ENCODE measurements around the gene PRKCB.
"Not testable (repeated sequence)": the region's sequence is repeated elsewhere in the genome, so short reads cannot be mapped to it uniquely, and the experiment has no call there.

Gene PRKCB

DNA sequence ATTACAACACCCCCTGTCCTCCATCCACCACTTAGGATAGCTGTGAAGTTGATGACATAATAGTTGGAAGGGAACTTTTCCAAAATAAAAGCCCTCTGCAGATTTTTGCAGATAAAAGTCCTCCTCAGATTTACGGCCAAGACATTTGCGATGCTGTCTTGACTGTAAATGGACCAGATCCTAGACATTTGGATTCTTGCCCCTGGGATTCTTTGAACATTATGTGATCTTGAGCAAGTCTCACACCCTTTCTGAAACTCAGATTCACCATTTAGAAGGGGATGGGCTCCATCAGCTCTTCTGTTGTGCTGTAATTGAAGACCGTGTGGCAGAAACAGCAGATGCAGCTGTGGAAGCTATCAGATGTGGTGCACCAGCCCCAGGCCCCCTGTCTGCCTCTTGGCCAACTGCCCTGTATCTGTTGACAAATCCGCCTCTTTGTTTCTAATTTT, 266.5 kb downstream of the PRKCB start:
- DNase-seq = no peak

DNA sequence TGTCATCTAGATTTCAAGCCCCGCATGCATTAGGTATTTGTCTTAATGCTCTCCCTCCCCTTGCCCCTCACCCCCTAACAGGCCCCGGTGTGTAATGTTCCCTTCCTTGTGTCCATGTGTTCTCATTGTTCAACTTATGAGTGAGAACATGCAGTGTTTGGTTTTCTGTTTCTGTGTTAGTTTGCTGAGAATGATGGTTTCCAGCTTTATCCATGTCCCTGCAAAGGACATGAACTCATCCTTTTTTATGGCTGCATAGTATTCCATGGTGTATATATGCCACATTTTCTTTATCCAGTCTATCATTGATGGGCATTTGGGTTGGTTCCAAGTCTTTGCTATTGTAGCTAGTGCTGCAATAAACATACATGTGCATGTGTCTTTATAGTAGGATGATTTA, 269.7 kb downstream of the PRKCB start:
- DNase-seq = not testable (repeated sequence)

DNA sequence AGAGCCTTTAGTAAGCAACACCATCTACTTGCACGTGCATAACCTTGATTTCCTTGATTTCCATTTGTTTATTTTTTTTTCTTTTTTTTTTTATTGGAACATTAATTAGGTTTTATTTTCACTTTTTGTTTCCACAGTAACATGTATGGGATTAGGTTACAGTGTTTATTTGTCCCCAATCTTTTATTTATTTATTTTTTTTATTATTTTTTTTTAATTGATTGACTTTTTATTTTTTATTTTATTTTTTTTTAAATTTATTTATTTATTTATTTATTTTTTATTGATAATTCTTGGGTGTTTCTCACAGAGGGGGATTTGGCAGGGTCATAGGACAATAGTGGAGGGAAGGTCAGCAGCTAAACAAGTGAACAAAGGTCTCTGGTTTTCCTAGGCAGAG, 272.3 kb downstream of the PRKCB start:
- DNase-seq = not testable (repeated sequence)

DNA sequence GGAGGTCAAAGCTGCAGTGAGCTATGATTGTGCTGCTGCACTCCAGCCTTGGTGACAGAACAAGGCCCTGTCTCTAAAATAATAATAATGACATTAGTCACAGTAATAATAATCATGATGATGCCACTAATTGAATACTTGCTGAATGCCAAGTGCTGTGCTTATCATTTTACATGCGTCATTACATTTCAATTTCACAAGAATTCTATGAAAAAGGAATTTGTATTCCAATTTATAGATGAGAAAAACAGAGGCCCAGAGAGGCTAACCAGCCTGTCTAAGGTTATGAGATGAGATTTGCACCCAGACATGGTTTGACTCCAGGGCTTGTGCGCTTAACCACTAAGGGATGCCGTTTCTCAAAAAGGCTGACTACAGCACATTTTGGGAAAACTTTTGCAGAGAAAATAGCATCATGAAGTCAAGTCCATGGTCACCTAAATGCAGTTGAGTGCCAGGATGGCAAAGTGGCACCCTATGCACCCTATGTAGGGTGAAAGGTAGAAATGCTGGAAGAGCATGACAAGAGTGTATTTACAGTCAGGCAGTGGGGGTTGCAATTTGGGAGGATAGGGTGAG, 276.0 kb downstream of the PRKCB start:
- DNase-seq = no peak

DNA sequence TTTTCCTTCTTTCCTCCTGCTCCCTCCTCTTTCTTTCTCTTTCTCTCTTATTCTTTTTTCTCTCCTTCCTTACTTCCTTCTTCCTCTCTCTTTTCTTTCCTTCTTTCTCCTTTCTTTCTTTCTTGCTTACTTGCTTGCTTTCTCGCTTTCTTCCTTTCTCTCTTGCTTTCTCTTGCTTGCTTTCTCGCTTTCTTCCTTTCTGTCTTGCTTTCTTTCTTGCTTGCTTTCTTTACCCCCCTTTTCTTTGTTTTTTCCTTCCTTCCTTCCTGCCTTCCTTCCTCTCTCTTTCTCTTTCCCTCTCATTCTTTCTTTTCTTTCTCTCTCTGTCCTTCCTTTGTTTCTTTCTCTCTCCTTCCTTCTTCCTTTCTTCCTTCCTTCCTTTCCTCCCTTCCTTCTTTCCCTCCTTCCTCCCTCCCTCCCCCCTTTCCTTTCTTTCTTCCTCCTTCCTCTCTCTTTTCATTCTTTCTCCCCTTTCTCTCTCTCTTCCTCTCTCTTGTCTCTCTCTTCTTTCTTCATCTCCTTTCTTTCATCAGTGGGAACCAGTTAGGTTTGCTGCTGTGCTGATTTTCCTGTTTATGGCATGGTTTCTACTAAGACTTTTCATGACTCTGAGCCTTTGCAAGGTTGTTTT, 277.4 kb downstream of the PRKCB start:
- no peak for DNase-seq

DNA sequence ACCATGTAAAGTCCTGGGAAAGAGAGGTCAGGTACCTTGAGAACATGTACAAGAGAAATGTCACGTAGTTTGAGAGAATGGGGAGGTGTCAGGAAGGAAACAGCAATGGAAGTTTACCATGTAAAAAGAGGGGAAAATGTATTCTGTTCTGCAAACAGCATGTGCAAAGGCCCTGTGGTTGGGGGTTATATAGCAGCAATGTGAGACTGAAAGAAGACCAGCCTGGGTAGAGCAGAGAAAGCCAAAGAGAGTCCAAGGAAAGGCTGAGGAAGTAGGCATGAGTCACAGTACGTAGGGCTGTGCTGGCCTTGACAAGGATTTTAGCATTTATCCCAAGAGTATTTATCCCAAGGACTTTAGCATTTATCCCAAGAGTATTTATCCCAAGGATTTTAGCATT, 279.1 kb downstream of the PRKCB start:
- DNase-seq = no peak

DNA sequence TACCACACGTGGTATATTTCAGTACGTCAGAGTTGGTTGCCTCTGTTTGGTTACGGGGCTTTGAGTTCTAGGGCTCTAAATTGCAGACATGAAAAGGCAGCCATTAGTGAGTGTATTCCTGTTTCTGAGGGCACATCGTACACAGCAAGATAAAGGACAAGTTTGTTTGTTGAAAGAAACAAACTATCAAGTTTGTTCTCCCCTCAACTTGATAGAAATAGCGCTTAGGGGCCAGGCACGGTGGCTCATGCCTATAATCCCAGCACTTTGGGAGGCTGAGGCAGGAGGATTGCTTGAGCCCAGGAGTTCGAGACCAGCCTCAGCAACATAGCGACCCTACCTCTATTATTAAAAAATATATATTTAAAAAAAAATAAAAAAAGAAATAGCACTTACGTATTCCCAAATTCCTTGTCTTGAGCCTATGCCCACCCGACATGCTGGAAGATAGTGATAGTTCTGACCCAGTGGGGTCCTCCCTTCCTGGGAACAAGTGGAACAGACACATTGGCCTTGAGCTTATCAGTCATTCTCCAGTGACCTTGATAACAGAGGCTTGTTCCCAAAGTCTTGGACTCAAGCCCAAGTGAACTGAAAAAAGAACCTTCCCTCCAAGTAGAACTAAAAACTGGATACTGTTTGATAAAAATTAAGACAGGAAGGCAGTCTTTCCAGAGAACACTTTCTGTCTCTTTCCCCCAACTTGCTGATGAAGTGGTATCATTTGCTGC, 280.4 kb downstream of the PRKCB start:
- DNase-seq = no peak

DNA sequence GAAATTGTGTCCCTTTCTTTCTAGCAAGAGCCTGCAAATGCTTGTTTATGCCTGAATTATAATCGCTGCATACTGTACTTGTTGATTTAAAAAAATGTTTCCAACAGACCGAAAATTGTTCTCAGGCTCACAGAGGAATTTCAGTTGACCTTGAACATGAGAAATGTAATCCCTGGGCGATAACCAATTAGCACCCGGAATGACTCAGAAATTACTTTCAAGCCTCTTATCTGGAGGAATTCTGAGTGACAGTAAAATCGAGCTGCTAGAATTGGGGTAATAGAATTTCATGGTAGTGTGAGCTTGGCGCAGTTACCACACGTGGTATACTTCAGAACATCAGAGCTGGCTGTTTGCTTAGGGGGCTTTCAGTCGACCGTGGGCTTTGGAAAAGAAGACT, 281.2 kb downstream of the PRKCB start:
- no peak for DNase-seq

DNA sequence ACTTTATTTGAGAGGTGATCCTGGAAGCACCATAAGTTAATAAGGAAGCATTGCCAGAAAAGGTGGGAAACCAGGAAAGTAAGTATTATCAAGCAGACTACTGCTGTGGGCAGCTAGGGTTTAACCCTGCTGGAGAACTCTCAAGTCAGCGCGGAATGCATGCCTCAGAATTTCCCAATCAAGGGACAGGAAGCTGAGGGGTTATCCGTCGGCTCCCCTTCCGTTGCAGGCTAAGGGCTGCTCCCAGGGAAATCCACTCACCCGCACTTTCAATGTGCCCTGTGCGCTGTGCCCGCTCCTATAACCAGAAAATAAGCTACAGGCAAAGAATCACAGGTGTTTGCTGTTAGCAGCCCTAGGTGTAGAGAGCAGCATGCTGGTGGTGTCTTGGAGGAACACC, 281.9 kb downstream of the PRKCB start:
- no peak for DNase-seq

DNA sequence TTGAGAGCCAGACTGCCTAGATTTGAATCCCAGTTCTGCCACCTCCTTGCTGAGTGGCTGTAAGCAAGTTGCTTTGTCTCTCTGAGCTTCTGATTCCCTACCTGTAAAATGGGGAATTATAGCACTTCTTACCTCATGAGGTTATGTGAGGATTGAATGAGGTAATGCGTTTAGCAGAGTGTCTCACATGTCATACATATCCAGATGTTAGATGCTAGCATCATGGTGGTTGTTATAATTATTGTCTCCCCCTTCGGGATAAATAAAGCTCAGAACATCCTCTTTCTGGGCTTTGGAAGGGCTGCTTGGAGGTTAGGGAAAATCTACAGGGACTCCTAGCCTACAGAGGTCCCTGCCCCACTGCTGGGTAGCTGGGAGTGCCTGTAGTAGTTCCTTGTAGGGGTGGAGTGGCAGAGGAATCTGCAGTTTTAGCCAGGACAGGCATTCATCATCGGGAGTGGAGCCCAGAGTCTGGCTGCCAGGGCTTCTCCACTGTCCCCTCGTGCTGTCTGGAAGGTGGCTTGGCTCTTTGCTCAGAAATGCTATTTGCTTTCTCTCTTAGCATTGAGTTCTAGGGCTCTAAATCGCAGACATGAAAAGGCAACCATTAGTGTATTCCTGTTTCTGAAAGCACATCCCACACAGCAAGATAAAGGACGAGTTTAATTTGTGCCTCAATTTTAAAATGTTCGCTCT, 282.5 kb downstream of the PRKCB start:
- no peak for DNase-seq

DNA sequence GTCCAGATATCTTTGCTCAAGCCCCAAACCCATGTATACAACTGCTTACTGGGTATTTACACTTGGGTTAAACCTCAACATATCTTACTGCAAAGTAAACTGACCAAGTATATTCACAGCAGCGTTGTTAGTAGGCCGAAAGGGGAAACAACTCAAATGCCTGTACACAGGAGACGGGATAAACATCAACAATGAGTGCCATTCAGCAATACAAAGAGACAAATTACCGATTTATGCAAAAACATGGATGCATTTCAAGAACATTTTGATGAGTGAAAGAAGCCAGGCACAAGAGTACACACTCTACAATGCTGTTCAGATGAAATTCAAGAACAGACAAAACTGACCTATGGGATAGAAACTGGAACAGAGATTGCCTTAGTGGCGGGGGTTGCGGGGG, 284.0 kb downstream of the PRKCB start:
- DNase-seq = no peak

DNA sequence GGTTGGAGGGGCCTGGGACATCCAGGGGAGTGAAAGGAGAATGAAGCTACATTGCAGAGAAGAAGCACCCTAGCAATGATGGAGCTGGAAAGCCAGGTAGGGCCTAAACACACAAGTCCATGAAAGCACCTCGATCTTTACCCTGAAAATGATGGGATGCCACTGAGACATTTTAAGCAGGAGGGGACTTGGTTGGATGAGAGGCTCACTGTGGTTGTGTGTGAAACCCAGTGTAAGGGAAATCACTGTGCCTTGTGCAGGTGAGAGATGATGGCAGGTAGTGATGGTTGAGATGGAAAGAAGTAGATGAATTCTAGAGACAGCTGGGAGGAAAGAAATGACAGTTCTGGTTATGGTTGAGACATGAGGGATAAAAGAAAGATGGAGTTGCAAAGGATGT, 287.5 kb downstream of the PRKCB start:
- DNase-seq = no peak

DNA sequence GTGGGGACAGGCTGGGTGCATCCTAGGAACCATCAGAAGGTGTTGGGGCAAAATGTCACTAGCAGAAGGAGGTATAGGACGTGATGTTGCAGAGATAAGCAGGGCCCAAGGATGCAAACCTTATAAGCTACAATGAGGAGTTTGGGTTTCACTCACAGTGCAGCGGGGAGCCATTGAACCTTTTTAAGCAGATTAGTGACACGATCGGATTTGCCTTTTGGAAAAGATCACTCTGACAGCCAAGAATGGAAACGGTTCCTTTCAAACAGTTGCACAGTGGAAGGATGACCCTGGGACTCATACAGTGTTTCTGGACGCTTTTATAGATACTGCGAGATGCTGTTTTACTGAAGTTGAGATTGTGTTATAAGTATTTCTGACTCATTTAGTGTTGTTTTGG, 288.5 kb downstream of the PRKCB start:
- no peak for DNase-seq

DNA sequence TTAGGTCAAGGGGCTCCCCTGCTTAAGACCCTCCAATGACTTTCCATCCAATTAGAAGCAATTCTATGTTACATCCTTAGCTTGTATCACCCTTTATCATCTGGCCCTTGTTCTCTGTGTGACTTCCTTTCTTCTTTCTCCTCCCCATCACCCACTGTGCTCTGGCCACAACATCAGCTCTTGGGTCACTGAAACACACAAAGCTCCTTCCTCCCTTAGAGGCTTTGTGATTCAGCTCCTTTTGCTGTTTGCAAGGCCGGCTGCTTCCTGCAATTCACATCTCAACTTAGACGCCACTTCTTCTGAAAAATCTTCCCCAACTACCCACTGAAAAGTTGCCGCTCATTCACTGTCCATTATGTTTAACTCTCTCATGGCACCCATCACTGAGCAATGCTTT, 289.4 kb downstream of the PRKCB start:
- DNase-seq = no peak

DNA sequence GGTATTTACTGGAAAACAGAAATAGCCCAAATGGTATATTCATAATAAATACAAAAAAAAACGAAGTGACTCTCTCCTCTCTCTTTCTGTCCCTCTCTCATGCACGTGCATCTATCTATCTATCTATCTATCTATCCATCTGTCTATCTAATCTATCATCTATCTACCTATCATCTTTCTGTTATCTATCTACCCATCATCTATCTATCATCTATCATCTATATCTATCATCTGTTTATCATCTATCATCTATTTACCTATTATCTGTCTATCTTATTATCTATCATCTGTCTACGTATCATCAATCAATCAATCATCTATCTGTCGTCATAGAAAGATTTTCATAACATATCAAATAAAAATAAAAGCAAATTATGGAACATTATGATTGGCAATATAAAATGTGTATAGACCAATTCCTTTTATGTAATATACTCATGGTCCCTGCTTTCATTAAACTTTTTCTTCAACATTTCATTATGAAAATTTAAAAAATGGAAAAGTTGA, 293.7 kb downstream of the PRKCB start:
- DNase-seq = no peak

DNA sequence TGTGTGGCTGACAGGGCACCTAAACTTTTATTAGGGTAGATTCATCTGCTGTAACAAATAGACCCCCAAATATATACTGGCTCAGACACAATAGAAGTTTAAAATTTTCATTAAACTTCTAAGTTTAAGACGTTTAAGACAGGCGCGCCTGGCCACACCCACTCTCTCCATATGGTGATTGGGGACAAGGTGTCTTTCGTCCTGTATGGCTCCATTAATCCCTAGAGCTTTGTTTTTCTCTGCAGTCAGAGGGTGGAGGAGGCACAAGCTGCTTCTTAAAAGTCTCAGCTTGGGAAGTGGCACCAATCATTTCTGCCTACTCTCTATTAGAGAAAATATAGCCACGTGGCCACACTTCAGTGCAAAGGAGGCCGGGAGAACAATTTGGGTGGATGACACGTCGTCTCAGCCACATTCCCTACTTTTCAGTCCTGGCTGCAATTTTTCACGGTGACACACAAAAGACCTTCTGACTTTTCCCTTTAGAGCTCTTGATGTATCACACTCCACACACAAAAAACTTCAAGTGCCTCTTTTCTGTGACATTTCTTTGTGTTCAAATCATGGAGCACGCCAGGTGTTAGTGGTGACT, 294.8 kb downstream of the PRKCB start:
- DNase-seq = no peak

DNA sequence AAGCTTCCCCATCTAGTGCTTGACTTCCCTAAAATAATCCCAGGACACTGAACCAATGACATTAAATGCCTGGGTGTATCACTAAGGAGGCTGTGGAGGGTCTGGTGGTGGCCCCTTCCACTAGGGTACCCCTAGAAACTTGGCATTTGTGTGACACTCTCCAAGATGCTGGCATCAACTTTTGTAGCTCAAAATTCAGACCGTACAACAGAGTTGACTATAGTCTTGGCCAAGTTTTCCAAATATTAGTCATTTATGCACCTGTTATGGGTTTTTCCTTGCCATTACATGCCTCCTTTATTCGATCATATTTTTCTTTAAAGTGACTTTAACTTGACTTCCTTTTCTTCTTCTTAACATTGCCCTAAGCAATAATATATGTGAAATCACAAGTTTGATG, 295.5 kb downstream of the PRKCB start:
- DNase-seq = no peak

DNA sequence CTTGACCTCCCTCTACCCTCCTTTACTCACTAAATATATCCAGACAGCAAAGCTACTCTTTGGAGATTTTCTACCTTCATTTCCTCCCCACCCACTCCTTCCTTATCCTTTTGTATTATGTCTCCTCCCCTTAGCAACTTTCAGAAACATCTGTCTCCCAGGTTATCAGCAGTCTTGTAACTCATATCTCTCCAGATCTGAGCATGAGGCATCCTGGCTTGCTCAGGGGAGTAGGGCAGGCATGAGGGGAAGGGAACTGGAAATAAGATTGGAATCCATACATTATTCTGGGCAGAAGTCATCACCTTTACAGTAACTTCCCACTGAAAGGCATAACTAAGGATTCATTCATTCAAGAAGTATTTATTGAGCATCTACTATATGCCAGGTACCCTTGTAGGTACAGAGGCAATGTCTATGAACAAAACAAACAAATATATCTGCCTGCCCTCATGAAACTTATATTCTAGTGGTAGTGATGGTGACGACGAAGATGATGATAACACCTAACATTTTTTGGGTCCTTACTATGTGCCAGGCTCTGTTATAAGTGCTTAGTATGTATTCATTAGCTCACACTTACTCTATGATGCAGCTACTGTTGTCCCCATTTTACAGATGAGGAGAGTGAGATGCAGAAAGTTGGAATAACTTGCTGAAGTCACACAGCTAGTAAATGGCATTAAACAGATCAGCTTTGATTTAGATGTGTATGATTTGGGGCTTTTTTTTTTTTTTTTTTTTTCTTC, 296.4 kb downstream of the PRKCB start:
- no peak for DNase-seq

DNA sequence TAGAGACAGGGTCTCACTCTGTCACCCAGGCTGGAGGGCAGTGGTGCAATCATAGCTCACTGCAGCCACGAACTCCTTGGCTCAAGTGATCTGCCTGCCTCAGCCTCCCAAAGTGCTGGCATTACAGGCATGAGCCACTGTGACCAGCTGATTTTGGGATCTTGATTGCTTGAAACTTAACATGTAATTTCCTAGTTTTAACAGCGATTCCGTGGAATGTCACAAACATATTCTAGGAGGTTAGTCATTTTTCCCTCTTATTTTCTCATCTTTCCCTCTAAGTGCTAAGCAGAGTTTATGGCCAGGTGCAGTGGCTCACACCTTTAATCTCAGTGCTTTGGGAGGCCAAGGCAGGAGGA, 297.0 kb downstream of the PRKCB start:
- no peak for DNase-seq

DNA sequence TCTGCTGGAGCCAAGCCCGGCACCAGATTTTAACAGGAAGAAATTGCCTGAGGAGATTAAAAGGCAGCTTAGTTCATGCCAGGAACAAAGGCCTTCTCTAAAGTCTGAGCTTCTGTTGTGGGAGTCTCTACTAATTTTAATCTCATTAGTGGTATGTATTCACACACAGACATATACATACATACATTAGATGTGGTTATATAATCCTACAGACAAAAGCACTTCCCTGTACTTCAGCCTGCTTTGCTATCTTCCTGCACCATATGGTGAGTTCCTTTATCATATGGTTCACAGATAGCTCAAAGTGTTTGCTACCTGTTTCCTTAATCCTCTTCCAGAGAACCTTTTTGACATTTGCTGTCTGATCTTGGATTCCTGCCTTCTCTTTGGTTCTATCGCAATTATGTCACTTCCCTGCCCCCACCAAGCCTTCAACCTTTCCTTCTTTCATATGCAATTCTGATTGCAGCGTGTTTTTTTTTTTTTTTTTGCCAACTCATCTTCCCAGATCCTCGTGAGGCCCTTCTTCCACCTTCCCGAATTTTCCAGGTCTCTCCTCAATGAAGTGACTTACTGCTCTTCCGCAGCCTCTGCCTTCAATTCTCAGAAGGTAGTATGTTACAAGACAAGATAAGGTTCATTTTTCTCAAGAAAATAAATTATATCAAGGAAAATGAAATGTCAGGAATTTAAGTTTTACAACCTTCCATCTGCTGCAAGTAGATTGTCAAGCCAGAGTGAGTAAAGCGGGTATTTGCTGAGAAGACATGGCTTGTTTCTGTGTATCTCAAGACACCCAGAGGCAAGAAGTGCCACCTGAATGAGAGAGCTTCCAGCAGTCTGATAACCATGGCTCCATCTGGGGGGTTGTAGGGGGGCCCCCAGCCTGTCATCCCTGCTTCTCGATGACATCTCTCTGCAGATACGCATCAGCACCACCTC, 300.1 kb downstream of the PRKCB start:
- no peak for DNase-seq

DNA sequence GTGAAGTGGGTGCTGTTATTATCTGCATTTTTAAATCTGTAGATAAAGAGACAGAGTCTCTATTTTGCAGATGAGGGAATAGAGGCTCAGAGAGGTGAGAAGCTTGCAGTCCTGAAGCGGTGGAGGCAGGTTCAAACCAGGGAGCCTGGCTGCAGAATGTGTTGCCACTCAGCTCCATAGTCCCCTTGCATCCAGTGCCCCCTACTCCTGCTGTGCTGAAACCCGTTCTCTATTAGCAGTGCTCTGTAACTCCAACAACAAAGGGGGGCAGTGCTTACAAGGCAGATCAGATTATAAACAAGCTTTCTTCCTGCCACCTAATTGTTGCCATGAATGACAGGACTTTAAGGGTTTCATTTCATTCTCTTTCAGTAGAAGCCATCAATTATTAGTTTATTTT, 302.2 kb downstream of the PRKCB start:
- no peak for DNase-seq
